Measurements from ENCODE around the gene KCNN1. TPM values are rescaled to one million over a fixed set of nuclear protein-coding genes. Genes with fewer than 3 reads are reported as not detected.
A peak's percentile ranks its signal among the peaks of the same experiment; 100 is the strongest.

The KCNN1 gene
- total and polyA plus RNA-seq, 2 of the 13 experiments (the other 11 are each of a cell fraction or from before 2014, with no cell fraction given), result 0.04 TPM; not detected in 1

- TF ChIP-seq HMGXB3 (CRISPR knock-in tag; IDR thresholded peaks at IDR 0.05; ENCODE audit: borderline replicate concordance), result no peak
- TF ChIP-seq AHR (CRISPR knock-in tag; IDR thresholded peaks at IDR 0.05), result 0 out of 2 replicates have a peak, but pooled peaks have one; percentile 49
- TF ChIP-seq ZNF788 (CRISPR knock-in tag; IDR thresholded peaks at IDR 0.05; ENCODE audit: borderline replicate concordance), result peak; percentile 68; the same call in 1 of the 2 replicates
- peak; percentile 75 for TF ChIP-seq SMC3 (IDR thresholded peaks at IDR 0.05; ENCODE audit: low read length)
- no peak for TF ChIP-seq ZNF292 (CRISPR knock-in tag; IDR thresholded peaks at IDR 0.05; ENCODE audit: borderline replicate concordance, low read depth)
- no peak for TF ChIP-seq PHF21A (CRISPR knock-in tag; IDR thresholded peaks at IDR 0.05)
- no peak for TF ChIP-seq ZFAT (CRISPR knock-in tag; conservative IDR thresholded peaks at IDR 0.05)
- TF ChIP-seq ZNF121 (CRISPR knock-in tag; IDR thresholded peaks at IDR 0.05), result 0 out of 2 replicates have a peak, but pooled peaks have one; percentile 35
- TF ChIP-seq ZKSCAN1 (IDR thresholded peaks at IDR 0.05; ENCODE audit: low read length), result 0 out of 2 replicates have a peak, but pooled peaks have one; percentile 42
- no peak; the same call in 1 of the 2 replicates for TF ChIP-seq NR2F6 (IDR thresholded peaks at IDR 0.05)
- TF ChIP-seq NR2F6 (CRISPR knock-in tag; IDR thresholded peaks at IDR 0.05), result peak; percentile 58; the same call in 1 of the 2 replicates
- TF ChIP-seq HIC2 (CRISPR knock-in tag; IDR thresholded peaks at IDR 0.05; ENCODE audit: low read depth), result peak; percentile 39; the same call in 1 of the 2 replicates
- peak; percentile 31; the same call in 1 of the 2 replicates for TF ChIP-seq HOMEZ (CRISPR knock-in tag; IDR thresholded peaks at IDR 0.05; ENCODE audit: low read depth)
- TF ChIP-seq ZNF180 (CRISPR knock-in tag; IDR thresholded peaks at IDR 0.05; ENCODE audit: borderline replicate concordance, low read depth), result no peak
- TF ChIP-seq ZNF441 (CRISPR knock-in tag; IDR thresholded peaks at IDR 0.05; ENCODE audit: borderline replicate concordance), result no peak
- no peak for TF ChIP-seq ATRX (CRISPR knock-in tag; IDR thresholded peaks at IDR 0.05; ENCODE audit: borderline replicate concordance)
- 0 out of 2 replicates have a peak, but pooled peaks have one; percentile 66 for TF ChIP-seq ZZZ3 (CRISPR knock-in tag; IDR thresholded peaks at IDR 0.05; ENCODE audit: borderline replicate concordance)
- 0 out of 2 replicates have a peak, but pooled peaks have one; percentile 64 for TF ChIP-seq EED (CRISPR knock-in tag; IDR thresholded peaks at IDR 0.05)
- 0 out of 2 replicates have a peak, but pooled peaks have one; percentile 2 for TF ChIP-seq CEBPG (CRISPR knock-in tag; IDR thresholded peaks at IDR 0.05)
- TF ChIP-seq ZSCAN12 (CRISPR knock-in tag; IDR thresholded peaks at IDR 0.05), result no peak
- TF ChIP-seq POGK (CRISPR knock-in tag; conservative IDR thresholded peaks at IDR 0.05), result 0 out of 2 replicates have a peak, but pooled peaks have one; percentile 33
These were observed 30.0 kb downstream of the KCNN1 start (continued) for GRCh38 chr19:17996826-17997316.
